Fibroblast of peridontal ligament (primary cell): ENCODE data around the gene LAMC2.

ENCODE experiments used
- DNase-seq: peaks from one replicate; pipeline ENCODE4 v3.0.0-alpha.2; 2010; ENCODE audit errors: extremely low read depth

The LAMC2 gene

GRCh38 chr1:183168308-183168707, 17.8 kb upstream of the LAMC2 start:
- DNase-seq, result no peak

GRCh38 chr1:183173828-183174227, 12.2 kb upstream of the LAMC2 start:
- DNase-seq, result no peak

DNA sequence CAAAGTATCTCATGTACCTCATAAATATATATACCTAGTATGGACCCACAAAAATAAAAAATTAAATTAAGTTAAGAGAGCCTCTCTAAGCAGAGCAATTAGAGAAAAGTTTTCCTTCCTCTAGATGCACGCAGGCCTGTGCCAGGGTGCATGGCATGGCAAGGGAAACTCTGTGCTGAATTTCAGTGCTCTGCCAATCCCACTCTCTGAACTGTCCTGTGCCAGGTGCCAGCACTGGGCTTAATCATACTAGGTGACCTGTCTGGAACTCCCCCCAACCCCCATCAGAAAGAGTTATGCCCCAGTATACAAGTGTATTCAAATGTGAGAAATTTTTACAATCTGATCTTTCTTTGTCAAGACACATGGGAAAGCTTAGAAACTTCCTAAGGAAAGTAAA, 10.4 kb upstream of the LAMC2 start:
- DNase-seq, result no peak

- peak; percentile 55 for DNase-seq
These were observed 7.5 kb upstream of the LAMC2 start for GRCh38 chr1:183178545-183178944.

- no peak for DNase-seq
These were observed 7.0 kb upstream of the LAMC2 start for GRCh38 chr1:183179033-183179432.

DNA sequence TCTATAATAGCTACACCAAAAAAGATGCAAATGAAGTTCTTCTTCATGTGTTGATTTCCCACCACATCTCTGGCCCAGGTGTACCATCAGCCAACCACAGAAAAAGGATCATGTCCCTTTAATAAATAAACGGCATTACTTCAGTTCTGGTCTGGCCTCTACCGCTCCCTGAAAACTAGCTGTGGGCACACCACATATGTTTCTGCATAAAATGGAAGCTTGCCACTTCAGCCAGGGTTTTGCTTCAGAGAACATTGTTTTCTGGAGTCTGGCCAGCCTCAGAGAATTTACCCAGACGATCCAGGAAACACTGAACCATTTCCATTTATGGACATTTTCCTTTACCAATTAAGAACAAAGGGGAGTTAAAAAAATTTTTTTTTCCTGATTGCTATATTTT, 5.8 kb upstream of the LAMC2 start:
- peak; percentile 99 for DNase-seq

- peak; percentile 87 for DNase-seq
These were observed 5.4 kb upstream of the LAMC2 start for GRCh38 chr1:183180634-183181056.

DNA sequence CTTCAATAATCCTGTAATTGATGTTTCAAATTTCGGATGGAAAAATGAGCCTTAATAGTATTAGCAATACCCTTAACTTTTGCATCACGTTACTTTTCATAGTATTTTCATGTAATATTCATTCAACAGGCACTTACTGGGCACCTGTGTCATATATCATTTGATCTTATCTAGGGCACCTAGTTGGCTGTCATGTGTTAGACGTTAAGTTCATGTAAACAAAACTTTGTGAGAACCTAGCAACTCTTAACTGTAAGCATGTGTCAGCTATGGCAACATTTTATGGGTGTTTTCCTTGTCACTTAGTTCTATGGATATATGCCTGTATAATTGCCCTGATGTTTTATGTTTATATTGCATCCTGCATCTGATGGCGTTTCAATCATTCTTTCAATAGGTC, 777 bp downstream of the LAMC2 start:
- no peak for DNase-seq

GRCh38 chr1:183188240-183188639, 2.2 kb downstream of the LAMC2 start:
- no peak for DNase-seq

- peak; percentile 84 for DNase-seq
These were observed 5.8 kb downstream of the LAMC2 start for GRCh38 chr1:183191833-183192232.

GRCh38 chr1:183193963-183194525, 8.0 kb downstream of the LAMC2 start:
- DNase-seq, result no peak

- DNase-seq, result no peak
These were observed 8.6 kb downstream of the LAMC2 start for GRCh38 chr1:183194527-183195141.

DNA sequence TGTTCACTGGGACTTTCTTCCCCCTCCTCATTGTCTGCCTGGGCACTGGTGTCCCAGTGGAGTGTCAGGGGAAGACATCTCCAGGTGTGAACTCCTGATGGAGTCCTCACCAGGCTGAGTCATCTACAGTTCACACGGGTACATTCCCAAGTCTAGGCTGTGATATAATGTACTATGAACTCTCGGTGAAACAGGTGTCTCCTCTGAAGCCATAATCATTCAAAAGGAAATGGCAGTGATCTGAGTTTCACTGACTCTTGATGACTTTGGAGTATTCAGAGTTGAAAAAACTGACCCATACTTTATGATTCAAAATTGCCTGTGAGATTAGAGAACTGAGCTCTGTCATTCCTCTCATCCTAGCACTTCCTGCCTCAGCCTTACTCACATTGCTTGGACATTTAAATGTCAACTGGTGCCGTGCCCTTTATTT, 9.1 kb downstream of the LAMC2 start:
- DNase-seq, result no peak

GRCh38 chr1:183197762-183198161, 11.7 kb downstream of the LAMC2 start:
- no peak for DNase-seq

DNA sequence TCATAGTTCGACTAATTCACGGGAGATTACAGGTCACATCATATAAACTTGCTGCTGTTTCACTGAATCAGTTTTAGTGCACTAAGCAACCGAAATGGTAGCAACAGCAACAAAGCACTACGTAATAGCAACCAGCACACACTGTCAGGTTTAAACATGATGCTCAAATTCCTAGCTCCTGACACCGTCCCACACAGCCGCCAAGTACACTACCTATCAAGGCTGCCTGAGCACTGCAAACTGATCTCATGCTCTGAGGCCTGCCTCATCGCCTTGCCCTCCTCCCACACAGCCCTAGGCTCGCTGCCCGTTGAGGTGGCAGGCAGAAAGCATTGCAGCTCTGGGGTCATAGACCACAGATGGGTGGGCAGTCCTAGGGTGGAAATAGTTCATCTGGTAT, 12.4 kb downstream of the LAMC2 start:
- DNase-seq, result peak; percentile 50

- no peak for DNase-seq
These were observed 13.2 kb downstream of the LAMC2 start for GRCh38 chr1:183199304-183199703.

- no peak for DNase-seq
These were observed 14.4 kb downstream of the LAMC2 start for GRCh38 chr1:183200451-183200850.

DNA sequence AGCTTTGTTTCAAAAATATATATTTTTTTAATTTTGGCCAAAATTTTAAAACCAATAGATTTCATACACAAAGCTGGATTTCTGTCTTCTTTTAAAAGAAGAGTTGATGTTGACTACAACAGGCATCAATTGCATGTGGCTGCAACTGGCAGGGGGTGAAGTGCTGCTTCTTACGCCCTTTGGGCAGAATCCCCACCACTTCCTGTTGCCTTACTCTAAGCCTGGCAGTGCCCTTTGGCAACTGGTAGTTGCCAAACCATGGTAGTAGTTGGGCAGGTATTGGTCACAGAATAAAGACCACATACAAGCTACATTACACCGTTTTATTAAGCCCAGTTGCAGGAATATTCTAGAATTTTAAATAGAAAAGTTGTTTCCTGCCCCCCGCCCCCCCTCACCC, 17.0 kb downstream of the LAMC2 start:
- no peak for DNase-seq

DNA sequence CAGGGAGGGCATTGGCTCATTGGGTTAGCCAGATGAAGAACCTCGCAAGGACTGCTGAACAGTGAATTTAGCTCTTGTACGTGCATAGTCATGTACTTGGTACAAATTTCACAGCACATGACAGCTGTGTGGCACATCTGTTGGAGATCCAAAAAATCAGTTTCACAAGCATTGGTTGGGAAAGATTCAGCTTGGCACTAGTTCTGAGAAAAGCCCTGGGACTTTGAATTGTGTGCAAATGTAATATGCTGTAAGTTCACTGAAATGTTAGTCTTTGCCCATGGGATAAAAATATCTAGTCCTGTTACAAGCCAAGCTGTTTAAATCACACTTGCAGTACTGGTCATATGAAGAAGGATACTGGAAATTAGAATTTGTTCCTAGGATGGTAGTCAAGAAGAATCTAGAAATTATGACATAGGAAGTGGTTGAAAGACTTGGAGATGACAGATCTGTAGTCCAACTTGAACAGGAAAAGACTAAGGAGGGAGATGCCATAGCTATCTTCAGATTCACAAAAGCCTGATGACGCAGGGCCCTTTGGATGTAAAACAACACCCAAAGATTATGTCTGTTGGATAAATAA, 19.2 kb downstream of the LAMC2 start:
- DNase-seq, result peak; percentile 97

DNA sequence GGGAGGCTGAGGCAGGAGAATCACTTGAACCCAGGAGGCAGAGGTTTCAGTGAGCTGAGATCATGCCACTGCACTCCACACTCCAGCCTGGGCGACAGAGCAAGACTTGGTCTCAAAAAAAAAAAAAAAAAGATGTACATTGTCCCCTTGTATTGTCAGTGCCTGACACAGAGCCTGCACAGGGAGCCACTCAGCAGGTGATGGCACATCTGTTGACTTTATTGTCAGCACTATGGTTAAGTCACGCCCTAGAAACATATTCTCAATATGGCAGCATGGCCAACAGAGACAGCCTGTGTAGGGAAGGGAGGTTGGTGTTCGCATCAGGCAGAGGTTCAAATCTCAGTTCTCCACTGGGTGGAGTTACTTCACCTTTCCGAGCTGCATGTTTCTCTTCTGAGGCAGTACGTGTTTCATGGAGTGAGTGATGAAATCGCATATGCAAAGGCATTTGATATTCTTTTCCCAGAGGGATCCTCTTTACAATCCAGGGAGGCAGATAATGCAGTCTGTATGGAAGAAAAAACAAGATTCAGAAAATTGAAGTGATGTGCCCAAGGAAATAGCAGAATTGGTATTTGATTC, 20.6 kb downstream of the LAMC2 start:
- DNase-seq, result no peak

- peak; percentile 92 for DNase-seq
These were observed 23.6 kb downstream of the LAMC2 start for GRCh38 chr1:183209533-183210158.

DNA sequence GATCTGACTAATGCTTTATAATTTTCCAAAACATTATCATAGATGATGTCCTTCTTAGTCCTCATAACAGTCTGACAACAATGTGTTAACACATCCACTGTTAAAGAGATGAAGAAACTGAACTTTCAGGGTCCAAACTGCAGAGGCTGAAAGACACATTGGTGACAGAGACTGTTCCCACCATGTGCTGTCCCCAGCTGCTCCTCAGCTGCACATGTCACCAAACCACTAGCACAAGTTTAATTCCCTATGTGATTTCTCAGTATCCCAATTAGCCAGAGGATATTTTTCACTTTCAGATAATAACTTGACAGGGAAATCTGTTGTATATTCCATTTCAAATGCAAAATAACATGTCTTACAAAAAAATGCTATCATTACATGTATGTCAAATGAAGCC, 24.6 kb downstream of the LAMC2 start:
- DNase-seq, result no peak

DNA sequence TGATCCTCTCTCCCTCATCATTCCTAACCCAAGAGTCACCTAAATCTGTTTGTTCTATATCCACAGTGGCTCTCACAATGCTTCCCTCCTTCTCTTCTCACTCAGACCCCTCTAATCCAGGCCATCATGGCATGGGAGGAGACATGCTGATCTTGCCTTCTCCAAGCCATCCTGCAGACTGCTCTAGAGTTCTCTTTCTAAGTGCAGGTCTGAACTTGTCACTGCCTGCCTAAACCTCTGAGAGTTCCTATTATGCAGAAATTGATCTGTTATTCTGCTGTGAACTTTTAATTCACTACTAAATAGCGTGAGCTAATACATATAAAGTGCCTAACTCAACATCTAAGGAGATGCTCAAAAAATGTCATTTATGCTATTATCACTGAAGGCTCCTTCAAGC, 26.8 kb downstream of the LAMC2 start:
- no peak for DNase-seq
